ENCODE data around the gene TRPC3.
"Not testable (repeated sequence)": the region's sequence is repeated elsewhere in the genome, so short reads cannot be mapped to it uniquely, and the experiment has no call there.

The TRPC3 gene

DNA sequence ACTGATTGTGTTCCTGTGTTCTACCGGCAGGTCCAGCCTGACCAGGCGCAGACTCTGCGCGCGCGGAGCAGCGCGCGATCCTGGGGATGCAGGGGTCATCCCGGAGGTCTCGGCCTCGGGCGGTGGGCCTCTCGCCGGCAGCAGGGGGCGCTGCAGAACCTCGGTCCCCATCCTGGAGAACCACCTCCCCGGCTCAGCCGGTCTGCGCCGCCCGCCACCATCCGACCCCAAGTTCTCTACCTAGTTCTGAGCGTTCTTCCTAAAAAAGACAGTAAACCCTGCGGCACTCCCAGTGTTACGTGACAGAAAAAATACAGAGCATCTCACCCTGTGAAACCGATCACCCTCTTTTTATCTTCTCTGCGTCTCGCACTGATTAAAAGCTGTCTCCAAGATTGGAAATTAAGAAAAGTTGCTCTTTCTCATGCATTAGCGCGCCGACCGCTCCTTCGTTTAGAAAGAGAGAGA, 1.6 kb downstream of the TRPC3 start:
- in situ Hi-C loops (cut with HindIII; ENCODE audit: low sequenced_read_pairs) = no loop called here

- in situ Hi-C loops (cut with HindIII; ENCODE audit: low sequenced_read_pairs) = no loop called here
These were observed 5.2 kb downstream of the TRPC3 start for GRCh38 chr4:121946644-121947043.

DNA sequence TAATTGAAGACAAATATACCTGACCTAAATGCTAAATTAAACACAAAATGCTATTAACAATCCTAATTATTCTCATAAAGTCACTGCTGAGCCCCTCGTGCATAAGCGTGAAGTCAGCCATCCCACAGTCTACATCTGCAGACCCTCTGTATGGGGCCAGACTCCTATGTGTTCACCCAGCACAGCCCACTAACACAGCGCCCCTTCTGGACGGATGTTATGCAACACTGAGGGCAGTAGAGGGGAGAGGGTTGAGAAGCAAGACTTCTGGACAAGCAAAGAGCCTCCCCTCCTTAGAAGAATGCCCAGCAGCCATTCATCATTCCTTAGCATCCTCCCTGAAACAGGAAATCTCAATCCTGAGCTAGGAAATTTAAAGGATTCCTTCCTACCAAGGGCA, 7.9 kb downstream of the TRPC3 start:
- in situ Hi-C loops (cut with HindIII; ENCODE audit: low sequenced_read_pairs) = no loop called here

DNA sequence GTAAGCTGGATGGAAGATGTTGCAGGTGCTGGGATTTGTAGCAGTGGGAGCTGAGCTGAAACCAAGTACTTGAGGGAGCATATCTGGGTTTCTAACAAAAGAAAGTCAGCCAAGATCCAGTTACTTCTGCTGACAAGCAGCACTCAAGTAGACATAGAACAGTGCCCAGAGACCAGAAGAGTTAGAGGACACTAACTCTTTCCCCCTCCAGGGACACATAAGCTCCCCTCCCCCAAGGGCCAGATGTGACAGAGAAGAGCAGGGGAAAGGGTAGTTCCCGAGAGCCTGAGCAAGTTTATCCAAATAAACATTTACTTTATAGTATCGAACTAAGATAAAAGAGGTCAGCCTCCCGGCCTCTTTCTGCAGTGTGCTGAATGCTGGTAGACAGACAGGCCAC, 12.2 kb downstream of the TRPC3 start:
- in situ Hi-C loops (cut with HindIII; ENCODE audit: low sequenced_read_pairs) = no loop called here

DNA sequence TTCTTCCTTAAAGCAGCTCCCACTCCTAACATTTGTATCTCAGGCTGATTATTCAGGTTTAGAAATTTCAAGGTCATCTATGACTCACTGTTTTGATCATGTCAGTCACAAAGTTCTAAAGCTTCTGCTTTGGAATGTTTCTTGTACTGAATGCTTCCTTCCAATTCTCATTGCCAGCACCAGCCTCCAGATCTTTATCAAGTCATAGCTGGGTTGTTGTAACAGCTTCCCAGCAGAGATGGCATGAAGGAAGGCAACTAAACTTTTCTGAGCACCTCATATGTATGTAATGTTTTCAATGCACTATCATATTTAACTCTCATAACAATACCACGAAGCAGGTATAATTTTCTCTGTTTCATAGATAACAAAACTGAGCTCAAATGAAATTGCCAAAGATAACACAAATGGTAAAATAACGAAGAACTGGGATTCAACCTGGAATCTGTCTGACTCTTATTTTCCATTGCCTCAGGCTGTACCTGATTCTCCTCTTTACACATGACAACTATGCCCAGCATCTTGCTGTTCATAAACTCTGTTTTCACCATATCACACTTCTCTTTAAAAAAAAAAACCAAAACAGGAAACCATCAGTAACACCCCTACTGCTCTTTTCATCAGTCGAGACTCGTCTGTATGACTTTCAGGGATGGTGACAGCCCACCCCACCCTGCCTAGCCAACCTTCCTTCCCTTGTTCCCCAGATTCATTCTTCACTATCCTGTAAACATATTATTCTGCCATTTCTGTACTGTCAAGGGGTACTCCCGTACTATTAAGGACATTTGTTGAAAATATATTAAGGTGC, 13.4 kb downstream of the TRPC3 start:
- in situ Hi-C loops (cut with HindIII; ENCODE audit: low sequenced_read_pairs) = no loop called here

- in situ Hi-C loops (cut with HindIII; ENCODE audit: low sequenced_read_pairs) = no loop called here
These were observed 15.8 kb downstream of the TRPC3 start for GRCh38 chr4:121936101-121936500.

DNA sequence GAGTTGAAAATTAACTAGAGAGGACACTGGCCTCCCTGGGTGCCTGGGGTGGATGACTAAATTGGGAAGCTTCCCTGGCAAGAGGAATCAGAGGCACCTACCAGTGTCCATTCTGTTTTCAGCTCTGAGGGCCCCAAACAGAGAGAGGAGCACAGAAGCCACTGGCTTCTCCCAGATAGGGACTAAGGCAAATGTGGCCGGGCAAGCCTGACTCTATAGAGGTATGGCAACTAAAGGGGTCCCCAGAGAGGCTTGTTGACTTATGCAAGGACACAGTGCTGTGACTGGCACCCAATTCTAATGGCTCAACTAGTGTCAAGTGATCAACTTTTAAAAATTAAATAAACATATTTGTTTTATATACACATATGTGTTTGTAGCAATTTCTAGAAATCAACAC, 17.2 kb downstream of the TRPC3 start:
- in situ Hi-C loops (cut with HindIII; ENCODE audit: low sequenced_read_pairs) = no loop called here

DNA sequence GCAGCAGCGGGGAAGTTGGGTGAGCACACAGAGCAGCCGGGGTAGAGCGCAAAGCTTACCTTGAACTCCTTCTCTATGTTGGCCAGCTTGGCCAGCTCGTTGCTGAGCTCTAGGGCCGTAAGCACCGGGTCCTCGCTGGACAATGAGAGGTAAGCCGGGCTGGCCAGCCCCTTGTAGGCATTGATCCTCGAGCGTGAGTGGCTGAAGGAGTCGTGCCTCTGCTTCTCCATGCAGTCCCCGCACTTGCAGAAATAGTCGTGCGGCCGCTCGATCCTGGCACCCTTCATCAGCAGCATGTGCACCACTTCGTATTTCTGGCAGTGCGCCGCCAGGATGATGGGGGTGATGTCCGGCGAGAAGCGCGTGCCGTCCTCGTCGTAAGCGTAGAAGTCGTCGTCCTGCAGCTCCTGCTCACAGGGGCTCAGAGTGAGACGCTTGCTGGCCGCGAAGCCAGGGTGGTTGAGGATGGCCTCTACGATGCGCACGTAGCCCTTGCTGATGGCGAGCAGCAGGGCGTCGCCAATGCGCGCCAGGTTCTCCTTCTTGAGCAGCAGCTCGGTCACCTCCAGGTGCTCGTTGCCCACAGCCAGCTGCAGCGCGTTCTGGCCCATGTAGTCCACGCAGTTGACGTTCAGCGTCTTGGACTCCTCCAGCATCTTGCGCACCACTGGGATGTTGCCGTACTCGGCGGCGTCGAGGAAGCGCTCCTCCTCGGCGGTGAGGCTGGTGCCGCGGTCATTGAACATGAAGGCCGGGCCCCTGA, 19.5 kb downstream of the TRPC3 start:
- in situ Hi-C loops (cut with HindIII; ENCODE audit: low sequenced_read_pairs) = no loop called here

DNA sequence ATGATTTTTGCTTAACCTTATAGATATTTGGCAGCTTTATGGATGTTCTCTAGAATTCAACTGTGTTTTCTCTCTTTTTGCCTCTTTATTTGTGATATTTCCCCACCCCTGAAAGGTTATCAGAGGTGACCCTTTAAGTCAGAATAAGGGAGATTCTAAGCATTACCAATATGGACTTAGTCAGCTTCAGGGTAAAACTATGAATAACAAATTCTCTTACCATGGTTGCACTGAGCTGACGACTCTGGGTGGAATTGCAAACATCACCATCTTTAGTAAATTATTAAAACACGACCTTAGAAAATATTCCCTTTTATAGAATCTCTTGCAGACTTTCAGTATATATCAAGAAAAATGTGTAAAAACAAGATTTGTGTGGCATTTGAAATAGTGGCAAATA, 21.6 kb downstream of the TRPC3 start:
- in situ Hi-C loops (cut with HindIII; ENCODE audit: low sequenced_read_pairs) = no loop called here

DNA sequence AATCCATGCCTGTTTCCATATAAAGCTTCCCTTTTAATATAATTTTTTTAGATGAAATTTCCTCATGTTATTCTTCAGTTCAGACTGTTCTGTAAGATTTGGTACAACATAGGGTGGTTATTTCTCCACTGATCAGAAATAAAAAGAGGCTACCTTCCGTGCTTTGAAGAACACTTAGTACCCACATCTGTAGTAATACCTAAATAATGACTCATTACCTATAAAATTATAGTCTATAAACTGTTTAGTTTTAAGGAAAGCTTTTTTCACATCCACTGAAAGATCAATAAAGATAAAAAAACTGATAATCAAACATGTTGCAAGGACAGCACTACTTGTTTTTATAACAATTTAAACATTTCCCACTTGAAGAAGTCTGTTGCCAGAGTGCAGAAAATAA, 23.9 kb downstream of the TRPC3 start:
- in situ Hi-C loops (cut with HindIII; ENCODE audit: low sequenced_read_pairs) = no loop called here

DNA sequence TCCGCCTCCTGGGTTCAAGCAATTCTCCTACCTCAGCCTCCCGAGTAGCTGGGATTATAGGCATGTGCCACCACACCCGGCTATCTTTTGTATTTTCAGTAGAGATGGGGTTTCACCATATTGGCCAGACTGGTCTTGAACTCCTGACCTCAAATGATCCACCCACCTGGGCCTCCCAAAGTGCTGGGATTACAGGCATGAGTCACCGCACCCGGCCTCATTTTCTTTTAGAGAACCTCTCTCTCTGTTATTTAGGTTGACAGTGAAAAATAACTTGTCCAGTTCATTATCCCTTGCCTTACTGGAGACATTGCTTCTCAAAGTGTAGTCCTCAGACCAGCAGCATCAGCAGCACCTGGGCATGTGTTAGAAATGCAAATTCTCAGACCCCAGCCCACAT, 25.4 kb downstream of the TRPC3 start:
- in situ Hi-C loops (cut with HindIII; ENCODE audit: low sequenced_read_pairs) = not testable (repeated sequence)

DNA sequence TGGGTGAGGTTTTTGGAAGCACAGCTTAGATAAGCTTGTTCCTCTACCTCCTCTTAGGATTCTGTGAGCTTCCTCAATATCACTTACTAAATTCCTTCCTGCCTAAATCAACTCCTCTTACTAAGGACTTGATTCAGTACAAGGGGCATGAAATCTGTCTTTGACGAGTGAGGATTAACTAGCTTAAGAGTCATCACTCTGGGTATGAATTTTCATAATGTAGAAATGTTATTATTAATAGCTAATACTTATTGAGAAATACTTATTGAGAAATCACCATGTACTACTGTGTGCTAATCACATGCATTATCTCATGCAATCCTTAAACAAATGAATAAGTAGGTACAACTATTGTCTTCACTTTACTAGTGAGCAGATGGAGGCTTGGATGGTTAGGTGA, 28.6 kb downstream of the TRPC3 start:
- in situ Hi-C loops (cut with HindIII; ENCODE audit: low sequenced_read_pairs) = no loop called here

DNA sequence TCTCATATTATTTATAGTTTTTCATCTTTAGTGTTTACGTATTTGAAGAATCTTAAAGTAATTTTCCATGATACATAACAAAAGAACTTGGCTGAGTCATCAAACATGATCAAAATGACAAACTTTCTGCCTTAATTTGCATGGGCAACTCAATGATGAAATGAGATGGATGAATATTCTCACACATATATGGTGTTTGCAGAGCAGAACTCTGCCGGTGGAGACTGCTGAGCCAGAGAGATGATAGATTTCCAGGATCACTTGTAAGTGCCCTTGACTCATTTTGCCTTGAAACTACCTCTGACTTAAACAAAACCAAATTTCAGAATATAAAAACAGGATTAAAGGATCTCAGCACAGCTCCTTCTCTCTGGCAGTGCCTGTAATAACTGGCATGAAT, 38.2 kb downstream of the TRPC3 start:
- in situ Hi-C loops (cut with HindIII; ENCODE audit: low sequenced_read_pairs) = no loop called here

GRCh38 chr4:121908346-121908745, 43.5 kb downstream of the TRPC3 start:
- in situ Hi-C loops (cut with HindIII; ENCODE audit: low sequenced_read_pairs) = no loop called here

GRCh38 chr4:121900132-121900983, 51.5 kb downstream of the TRPC3 start:
- in situ Hi-C loops (cut with HindIII; ENCODE audit: low sequenced_read_pairs) = no loop called here

DNA sequence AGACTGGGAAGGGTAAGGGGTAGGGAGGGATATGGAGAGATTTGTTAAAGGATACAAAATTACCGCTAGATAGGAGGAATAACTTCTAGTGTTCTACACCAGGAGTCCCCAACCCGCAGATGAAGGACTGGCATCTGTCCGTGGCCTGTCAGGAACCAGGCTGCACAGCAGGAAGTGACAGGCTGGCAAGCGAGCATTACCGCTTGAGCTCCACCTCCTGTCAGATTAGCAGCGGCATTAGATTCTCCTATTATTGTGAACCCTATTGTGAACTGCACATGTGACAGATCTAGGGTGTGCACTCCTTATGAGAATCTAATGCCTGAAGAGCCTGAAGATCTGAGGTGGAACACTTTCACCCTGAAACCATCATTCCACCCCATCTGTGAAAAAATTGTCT, 53.7 kb downstream of the TRPC3 start:
- in situ Hi-C loops (cut with HindIII; ENCODE audit: low sequenced_read_pairs) = no loop called here

DNA sequence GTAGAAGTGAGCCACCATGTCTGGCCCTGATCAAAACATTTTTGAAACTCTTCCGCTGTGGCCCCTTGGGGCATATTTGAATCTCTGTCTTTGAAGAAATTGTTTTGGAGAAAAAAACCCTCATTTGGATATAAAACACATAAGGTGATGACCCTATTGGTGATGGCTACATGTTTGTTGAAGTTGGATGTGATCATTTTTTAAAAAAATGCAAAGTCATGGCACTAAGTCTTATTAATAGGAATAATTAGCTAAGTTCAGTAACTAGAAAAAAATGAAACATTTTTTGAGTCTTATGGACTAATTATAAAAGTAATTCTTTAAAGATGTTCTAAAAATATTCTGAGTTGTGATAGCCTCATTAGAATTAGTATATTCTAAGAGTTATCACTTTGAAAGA, 63.7 kb downstream of the TRPC3 start:
- in situ Hi-C loops (cut with HindIII; ENCODE audit: low sequenced_read_pairs) = loop anchor here (10.0 kb wide), 1 partner anchor 727 kb away; no protein-coding TSS in a partner anchor

- in situ Hi-C loops (cut with HindIII; ENCODE audit: low sequenced_read_pairs) = loop anchor here (10.0 kb wide), 1 partner anchor 730 kb away; no protein-coding TSS in a partner anchor
These were observed 66.7 kb downstream of the TRPC3 start for GRCh38 chr4:121885115-121885514.

DNA sequence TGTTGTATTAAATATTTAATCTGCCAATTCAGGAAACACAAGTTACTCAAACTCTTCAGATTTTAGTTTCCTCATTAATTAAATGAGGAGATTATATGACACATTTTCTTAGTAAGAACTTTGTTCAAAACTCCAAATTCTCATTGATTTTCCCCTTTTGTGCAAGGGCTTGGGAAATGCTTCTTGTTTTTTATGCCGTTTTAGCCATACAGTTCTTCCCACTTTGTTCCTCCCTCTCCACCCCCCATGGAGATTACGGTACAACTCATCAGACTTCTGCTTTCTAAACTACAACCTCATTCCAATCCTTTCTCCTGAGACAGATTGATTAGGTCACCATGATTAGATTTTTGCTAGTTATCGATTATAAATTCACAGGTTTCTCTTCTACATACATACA, 70.7 kb downstream of the TRPC3 start:
- in situ Hi-C loops (cut with HindIII; ENCODE audit: low sequenced_read_pairs) = loop anchor here (10.0 kb wide), 1 partner anchor 734 kb away; no protein-coding TSS in a partner anchor

GRCh38 chr4:121879135-121879534, 72.7 kb downstream of the TRPC3 start:
- in situ Hi-C loops (cut with HindIII; ENCODE audit: low sequenced_read_pairs) = no loop called here
